Heart left ventricle (tissue), 16 donors: ENCODE measurements around the gene FBXW5. TPM values are rescaled to one million over a fixed set of nuclear protein-coding genes. Genes with fewer than 3 reads are reported as not detected.
A peak's percentile ranks its signal among the peaks of the same experiment; 100 is the strongest.

Experiments
- ATAC-seq, 4 donors: fragments of 200-7000 bp; cut with Tn5 transposase; one replicate each; pipeline ENCODE4 v1.9.1; 2020 to 2022; ENCODE audit warnings: moderate library complexity in 4 of 4, mild to moderate bottlenecking in 3 of 4, moderate number of reproducible peaks in 1 of 4
- DNase-seq, 5 donors: peaks; one replicate each; pipeline ENCODE4 v3.0.0-alpha.2; 2020
- H3K27ac ChIP-seq, 12 donors: fragments of 200-600 bp; sonication (generic) in 4 of 12; one replicate each; pipeline versions ENCODE4 v1.5.0 to v1.8.0; 2016 to 2022; ENCODE audit warnings: mild to moderate bottlenecking in 2 of 12
- H3K27me3 ChIP-seq, 9 donors: fragments of 200-600 bp; sonication (generic) in 2 of 9; one replicate each; pipeline versions ENCODE4 v1.5.1 to v1.8.0; 2016 to 2022; ENCODE audit warnings: mild to moderate bottlenecking in 3 of 9
- H3K36me3 ChIP-seq, 9 donors: fragments of 200-600 bp; sonication (generic) in 2 of 9; one replicate each; pipeline versions ENCODE4 v1.5.0 to v1.8.0; 2018 to 2022; ENCODE audit warnings: mild to moderate bottlenecking in 2 of 9
- H3K4me1 ChIP-seq, 12 donors: fragments of 200-600 bp; sonication (generic) in 4 of 12; one replicate each; pipeline versions ENCODE4 v1.5.0 to v1.8.0; 2016 to 2022; ENCODE audit warnings: mild to moderate bottlenecking in 3 of 12
- H3K4me3 ChIP-seq, 12 donors: fragments of 200-600 bp; sonication (generic) in 4 of 12; one replicate each; pipeline versions ENCODE4 v1.5.0 to v1.8.0; 2017 to 2022; ENCODE audit warnings: mild to moderate bottlenecking in 9 of 12, moderate library complexity in 4 of 12
- H3K9me3 ChIP-seq, 12 donors: fragments of 200-600 bp; sonication (generic) in 4 of 12; one replicate each; pipeline versions ENCODE4 v1.5.0 to v1.8.0; 2016 to 2022; ENCODE audit warnings: mild to moderate bottlenecking in 1 of 12
- CTCF ChIP-seq, 12 donors: fragments of 200-600 bp; sonication (generic) in 4 of 12; IDR thresholded peaks; one replicate each; pipeline versions ENCODE4 v1.5.0 to v1.8.0; 2018 to 2022; ENCODE audit warnings: antibody characterized with exemption in 12 of 12, mild to moderate bottlenecking in 5 of 12
- POLR2A ChIP-seq, 2 donors: fragments of 450-650 bp; IDR thresholded peaks; one replicate each; pipeline ENCODE4 v1.6.1; 2017; ENCODE audit warnings: antibody characterized with exemption in 2 of 2, mild to moderate bottlenecking in 2 of 2, moderate library complexity in 2 of 2
- WGBS, 4 donors: extraction: QIAGEN DNeasy Blood & Tissue Kit in 2 of 4; methylation state at CpG; one replicate each; pipeline versions ENCODE4 v1.1.5 to v1.1.7; 2013 to 2018; 5-methylcytosine and 5-hydroxymethylcytosine counted together
- intact Hi-C, 10 donors: fragments of 100-400 bp; cut with DNase I; formaldehyde crosslinking; loops; one replicate each; pipeline versions ENCODE4 v1.11.1 to v1.14.2; 2022
- polyA plus RNA-seq, 2 donors: library from polyadenylated mRNA; stranded (reverse); fragments of 200-250 nt; gene quantifications; one replicate each; pipeline ENCODE4 v1.2.3, GENCODE V29; 2013
- total RNA-seq, 9 donors: library from RNA; depleted of rRNA in 2 of 9; stranded (reverse); fragments of >200 nt in 2 of 9; fragmentation: NEBNext Ultra II Directional in 3 of 9; extraction: Animal tissue kit (Norgen Biotek cat#: 25700) in 3 of 9; gene quantifications; one replicate each; pipeline versions ENCODE4 v1.1.0 to v1.2.4, GENCODE V29; 2016 to 2023
- donor health status: ischemic (EF 13 %, LVEDD 7.1; RV severe dilation, severe dysfunction).
- donor health status: healthy with polysubstance abuse.
- donor health status: DM: no; HTN: yes; CAD: no.
- donor health status: DM: no; HTN: no; CAD: no.
- donor health status: ischemic (EF 25% LVEDD 6.9; RV normal size, moderate dysfunction).
- donor health status: ischemic (EF 25% LVEDD 5.7; RV mildly dilated, moderate dysfunction).
- donor health status: healthy.
- donor health status: DM: yes; HTN: yes; CAD: no.
- donor health status: ischemic (EF 35%, LVEDD 5.7; RV mildly dilated, moderate dysfunction).
- donor health status: nonischemic (EF 11% LVEDD 7.7; RV severe dilation, severe dysfunction).
- donor health status: DM: yes; HTN: yes; CAD: no.
- donor health status: PGD.
- donor health status: ischemic (EF 29% LVEDD 5.4; RV normal size, mild dysfunction).
- donor health status: nonischemic (EF 23%, LVEDD 6.1; RV moderate dilation, normal function).

FBXW5 gene
- total and polyA plus RNA-seq, 11 donors: 110 to 388 (median 148) TPM

GRCh38 chr9:136902259-136902821 is 42.2 kb downstream of the FBXW5 start:
- peak; percentile 84 to 94 (median 91) for ATAC-seq
- TF ChIP-seq CTCF (IDR thresholded peaks at IDR 0.05): no peak
- peak in 1 of 2 donors; percentile 25 for TF ChIP-seq POLR2A (IDR thresholded peaks at IDR 0.05)
- peak overlapping the region; percentile 30 to 94 (median 80) for H3K27ac ChIP-seq
- no peaks in the 10 kb centered on the region for H3K27me3 ChIP-seq
- H3K4me3 ChIP-seq: peak overlapping the region in 5 of 12 donors; percentile 1 to 23 (median 11)
- intact Hi-C loops: loop anchor here in 4 of 10 donors (2.0 to 5.0 kb wide), 4 partner anchors 22 to 40 kb away; partner anchors contain the start of genes FBXW5 (in 2 of the 4) and EDF1 (in 1 of the 4)
- DNase-seq: peak in 4 of 5 donors; percentile 78 to 85 (median 82)
- no peaks in the 10 kb centered on the region for H3K9me3 ChIP-seq
- 22 to 37% (median 26%) methylated on average over 8 to 15 of the region's 15 CpGs for WGBS, 4 donors
- H3K36me3 ChIP-seq: peaks cover 0 to 49% (median 29%) of the 10 kb centered on the region in 9 donors
- peaks cover 0 to 37% (median 32%) of the 10 kb centered on the region in 12 donors for H3K4me1 ChIP-seq

- peaks cover 0 to 42% (median 29%) of the 10 kb centered on the region in 9 donors for H3K36me3 ChIP-seq
- ATAC-seq: peak; percentile 23 to 42 (median 38)
- intact Hi-C loops: loop anchor here in 4 of 10 donors (2.0 to 5.0 kb wide), 4 partner anchors 23 to 41 kb away; partner anchors contain the start of genes FBXW5 (in 2 of the 4) and EDF1 (in 1 of the 4)
- peak overlapping the region in 5 of 12 donors; percentile 1 to 23 (median 11) for H3K4me3 ChIP-seq
- WGBS, 4 donors: 33 to 45% (median 41%) methylated on average over 18 to 20 of the region's 20 CpGs
- peak in 2 of 5 donors; percentile 41 to 46 for DNase-seq
- TF ChIP-seq POLR2A (IDR thresholded peaks at IDR 0.05) (no peak), CTCF (IDR thresholded peaks at IDR 0.05) (no peak)
- H3K4me1 ChIP-seq: peaks cover 0 to 37% (median 32%) of the 10 kb centered on the region in 12 donors
- H3K9me3 ChIP-seq: no peaks in the 10 kb centered on the region
- H3K27me3 ChIP-seq: no peaks in the 10 kb centered on the region
- peak overlapping the region; percentile 30 to 94 (median 80) for H3K27ac ChIP-seq
Observed at GRCh38 chr9:136901516-136902258, 42.9 kb downstream of the FBXW5 start.

GRCh38 chr9:136900988-136901515 is 43.5 kb downstream of the FBXW5 start:
- H3K4me1 ChIP-seq: peaks cover 0 to 37% (median 32%) of the 10 kb centered on the region in 12 donors
- H3K27me3 ChIP-seq: no peaks in the 10 kb centered on the region
- H3K27ac ChIP-seq: peak overlapping the region in 11 of 12 donors; percentile 64 to 94 (median 81)
- peaks cover 0 to 36% (median 29%) of the 10 kb centered on the region in 9 donors for H3K36me3 ChIP-seq
- H3K4me3 ChIP-seq: no peak overlapping the region
- no peaks in the 10 kb centered on the region for H3K9me3 ChIP-seq
- TF ChIP-seq CTCF (IDR thresholded peaks at IDR 0.05): no peak
- TF ChIP-seq POLR2A (IDR thresholded peaks at IDR 0.05): no peak
- intact Hi-C loops: loop anchor here in 3 of 10 donors (5.0 kb wide), 2 partner anchors 36 to 41 kb away; partner anchors contain the start of gene FBXW5 (in 2 of the 3)
- 49 to 61% (median 58%) methylated on average over 13 of the region's 13 CpGs for WGBS, 4 donors
- DNase-seq (no peak), ATAC-seq (peak in 1 of 4 donors; percentile 26)
